NCI-H2029 treated with DMSO at 0.1 percent for 48 hours (cell line): Measurements from ENCODE around the gene TYK2.
"Not testable (repeated sequence)": the region's sequence is repeated elsewhere in the genome, so short reads cannot be mapped to it uniquely, and the experiment has no call there.

Experiments
- DNase-seq: peaks from one replicate; lab custom pipeline; 2025; lab: John Stamatoyannopoulos, UW

TYK2 gene

DNA sequence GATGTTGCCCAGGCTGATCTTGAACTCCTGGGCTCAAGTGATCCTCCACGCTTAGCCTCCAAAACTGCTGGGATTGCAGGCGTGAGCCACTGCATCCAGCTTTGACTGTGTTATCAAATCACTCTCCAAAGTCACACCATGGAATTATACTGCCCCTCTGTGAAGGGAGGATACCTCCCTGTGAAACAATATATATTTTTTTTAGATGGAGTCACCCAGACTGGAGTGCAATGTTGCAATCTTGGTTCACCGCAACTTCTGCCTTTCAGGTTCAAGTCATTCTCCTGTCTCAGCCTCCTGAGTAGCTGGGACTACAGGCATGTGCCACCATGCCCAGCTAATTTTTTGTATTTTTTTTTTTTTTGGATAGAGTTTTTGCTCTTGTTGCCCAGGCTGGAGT, 7.7 kb downstream of the TYK2 start:
- DNase-seq = no peak

DNA sequence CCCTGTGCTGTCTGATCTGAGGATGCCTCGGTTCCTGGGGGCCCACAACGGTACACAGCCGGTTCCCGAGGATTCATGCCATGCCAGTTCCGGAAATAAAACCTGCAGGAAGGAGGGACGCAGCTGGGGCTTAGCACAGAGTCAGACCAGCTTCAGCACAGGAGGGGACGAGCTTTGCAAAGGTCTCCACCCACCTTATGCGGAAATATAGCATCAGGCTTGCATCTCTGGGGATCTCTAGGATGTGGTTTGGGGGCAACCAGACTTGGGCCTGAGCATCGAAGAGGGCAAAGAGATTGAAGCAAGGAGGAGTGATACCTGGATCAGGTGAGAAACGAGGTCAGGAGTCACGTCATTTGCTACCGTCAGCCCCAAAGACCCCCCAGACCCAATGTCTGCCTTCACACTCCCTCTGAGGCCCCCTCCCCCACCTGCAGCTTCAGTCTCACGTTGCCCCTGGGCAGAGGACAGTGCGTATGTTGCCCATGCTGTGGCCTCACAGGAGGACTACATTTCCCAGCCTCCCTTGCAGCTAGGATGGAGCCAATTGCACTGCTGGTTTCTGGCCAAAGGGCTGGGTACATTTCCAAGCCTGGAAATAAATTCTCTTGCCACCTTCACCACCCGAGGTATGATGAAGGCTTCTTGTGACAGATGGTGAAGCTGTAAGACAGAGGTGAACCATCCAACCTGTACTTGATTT, 12.1 kb downstream of the TYK2 start:
- no peak for DNase-seq

DNA sequence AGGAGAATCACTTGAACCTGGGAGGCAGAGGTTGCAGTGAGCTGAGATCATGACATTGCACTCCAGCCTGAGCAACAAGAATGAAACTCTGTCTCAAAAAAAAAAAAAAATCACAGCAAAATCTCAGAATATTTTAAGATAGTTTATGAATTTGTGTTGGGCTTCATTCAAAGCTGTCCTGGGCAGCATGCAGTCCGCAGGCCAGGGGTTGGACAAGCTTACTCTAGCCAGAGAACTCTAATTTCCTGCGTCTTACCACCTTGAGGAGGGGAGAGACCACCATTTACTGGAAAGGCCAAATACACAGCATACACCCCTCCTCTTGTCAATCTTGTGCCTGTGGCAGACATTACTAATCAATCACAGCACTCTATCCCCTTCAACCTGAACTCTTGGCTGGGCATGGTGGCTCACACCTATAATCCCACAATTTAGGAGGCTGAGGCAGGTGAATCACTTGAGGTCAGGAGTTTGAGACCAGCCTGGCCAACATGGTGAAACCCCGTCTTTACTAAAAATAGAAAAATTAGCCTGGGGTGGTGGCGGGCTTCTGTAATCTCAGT, 13.3 kb downstream of the TYK2 start:
- DNase-seq = not testable (repeated sequence)

DNA sequence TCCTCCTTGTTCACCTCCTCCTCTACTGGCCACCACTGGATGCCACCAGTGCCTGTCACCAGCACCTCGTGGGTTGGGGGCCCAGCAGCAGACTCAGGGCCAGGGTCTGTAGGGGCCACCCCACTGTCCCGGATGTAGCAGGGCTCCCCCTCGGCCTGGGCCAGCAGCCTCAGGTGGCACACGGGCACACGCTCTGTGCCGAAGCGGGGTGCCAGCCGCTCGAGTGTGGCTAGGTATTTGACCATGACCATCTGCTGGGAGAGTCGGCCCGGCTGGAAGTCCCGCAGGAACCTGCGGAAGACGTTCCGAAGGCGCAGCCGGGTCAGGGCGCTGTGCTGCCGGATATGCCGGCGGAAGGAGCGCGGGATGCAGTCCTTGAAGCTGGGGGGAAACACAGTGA, 14.9 kb downstream of the TYK2 start:
- DNase-seq = no peak

DNA sequence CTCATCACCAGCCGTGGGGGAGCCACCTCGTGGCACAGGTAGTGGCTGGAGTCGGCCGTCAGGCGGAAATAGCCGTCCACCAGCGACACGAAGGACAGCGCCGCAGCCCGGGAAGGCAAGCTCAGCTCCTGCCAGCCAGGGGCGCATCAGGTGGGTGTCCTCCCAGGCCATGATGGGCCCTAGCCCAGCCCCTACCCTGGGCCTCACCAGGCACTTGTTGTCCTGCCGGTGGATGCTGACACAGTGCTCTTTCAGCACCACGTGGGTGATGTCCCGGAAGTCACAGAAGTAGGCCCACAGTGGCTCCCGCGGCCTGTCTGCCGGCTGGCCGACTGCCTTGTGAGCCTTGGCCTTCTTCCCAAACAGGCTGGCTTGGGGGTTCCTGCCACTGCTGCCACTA, 15.7 kb downstream of the TYK2 start:
- DNase-seq = no peak

DNA sequence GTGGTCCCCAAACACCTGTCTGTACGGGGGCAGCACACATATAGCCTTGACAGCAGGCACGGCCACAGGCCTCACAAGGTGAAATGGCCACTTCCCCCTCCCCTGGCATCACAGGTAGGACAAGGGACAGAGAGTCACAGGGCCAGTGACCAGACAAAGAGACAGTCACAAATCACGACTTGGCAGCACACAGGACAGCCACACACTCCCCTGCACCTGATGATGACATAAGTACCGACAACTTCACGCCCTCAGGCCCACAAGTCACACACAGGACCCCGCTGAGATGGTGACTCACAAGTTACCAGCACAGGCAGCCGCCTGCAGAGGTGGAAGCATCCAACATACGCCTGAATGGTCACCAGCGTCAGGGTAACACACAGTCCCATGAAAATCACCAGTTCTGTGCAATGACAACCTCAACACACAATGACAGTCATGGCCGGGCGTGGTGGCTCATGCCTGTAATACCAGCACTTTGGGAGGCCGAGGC, 16.5 kb downstream of the TYK2 start:
- DNase-seq = no peak

DNA sequence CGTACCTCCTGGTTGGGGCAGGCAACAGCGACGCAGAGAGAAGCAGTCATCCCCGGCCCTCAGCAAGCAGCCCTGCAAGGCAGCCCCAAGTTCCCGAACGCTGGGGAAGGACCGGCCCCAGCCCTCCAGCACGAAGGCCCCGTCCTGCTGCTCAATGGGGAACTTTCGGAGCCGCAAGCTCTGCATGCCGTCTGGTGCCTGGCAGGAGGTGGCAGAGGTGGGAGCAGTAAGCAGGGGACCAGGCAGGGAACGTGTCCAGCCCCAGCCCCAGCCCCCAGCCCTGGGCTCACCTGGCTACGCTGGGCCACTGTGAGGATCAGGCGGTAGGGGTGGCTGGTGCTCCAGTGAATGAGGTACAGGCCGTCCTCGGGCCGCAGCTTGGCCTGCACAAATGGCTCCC, 18.1 kb downstream of the TYK2 start:
- DNase-seq = no peak

DNA sequence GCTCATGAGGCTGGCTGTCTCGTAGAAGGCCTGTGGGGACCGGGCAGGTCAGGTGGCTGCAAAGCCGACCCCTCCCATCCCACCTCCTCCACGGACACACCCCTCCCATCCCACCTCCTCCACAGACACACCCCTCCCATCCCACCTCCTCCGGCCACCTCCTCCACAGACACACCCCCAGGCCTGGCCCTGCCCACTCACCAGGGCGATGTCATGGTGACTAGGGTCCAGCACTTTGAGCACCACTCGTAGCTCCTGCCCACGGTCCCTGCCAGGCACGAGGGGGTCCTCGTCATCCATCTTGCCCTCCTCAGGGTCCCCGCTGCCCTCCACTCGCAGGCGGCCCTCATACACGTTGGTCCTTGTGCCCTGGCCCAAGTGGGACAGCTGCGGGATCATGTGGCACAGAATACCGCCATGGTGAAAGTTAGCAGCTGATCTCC, 18.8 kb downstream of the TYK2 start:
- no peak for DNase-seq

DNA sequence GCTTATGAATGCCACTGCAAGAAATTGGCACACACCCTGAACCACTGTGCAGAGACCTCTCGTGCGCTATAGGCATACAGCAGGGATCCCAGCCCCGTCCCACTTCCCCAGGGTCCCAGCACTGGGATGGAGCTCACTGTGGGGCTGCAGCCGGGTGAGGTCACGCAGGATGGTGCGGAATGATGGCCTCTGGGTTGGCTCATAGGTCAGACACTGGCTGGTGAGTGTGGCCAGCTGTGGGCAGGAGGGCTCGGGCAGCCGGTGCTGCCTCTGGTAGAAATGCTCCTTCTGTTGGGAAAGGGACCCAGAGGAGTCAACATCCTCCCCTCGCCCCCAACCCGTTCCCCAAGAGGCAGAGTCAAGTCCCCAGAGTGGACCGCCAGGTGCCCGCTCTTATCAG, 23.9 kb downstream of the TYK2 start:
- no peak for DNase-seq

DNA sequence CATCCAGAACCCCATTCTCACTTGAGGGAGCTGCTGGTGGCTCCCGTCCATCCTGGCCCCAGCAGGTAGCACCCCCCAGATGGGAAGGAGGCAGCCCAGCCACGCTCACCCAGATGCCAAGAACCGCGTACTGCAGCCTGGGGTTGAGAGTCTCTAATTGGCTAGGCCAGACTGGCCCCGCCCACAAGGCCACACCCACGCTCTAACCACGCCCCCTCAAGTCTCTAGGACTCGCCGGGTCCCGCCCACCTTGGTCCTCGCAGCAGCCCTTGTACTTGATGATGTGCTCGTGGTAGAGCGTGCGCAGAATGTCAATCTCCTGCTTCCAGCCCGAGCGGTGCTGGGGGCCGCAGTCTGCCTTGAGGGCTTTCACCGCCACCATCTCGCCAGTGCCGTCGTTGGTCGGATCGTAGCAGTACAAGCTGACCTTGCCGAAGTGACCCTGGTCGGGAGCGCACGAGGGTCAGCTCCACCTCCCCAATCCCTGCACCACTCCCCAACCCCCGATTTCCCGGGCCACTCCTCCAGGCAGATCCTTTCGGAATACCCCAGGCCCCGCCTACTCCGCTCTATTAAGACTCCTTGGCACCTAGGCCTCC, 26.5 kb downstream of the TYK2 start:
- no peak for DNase-seq

DNA sequence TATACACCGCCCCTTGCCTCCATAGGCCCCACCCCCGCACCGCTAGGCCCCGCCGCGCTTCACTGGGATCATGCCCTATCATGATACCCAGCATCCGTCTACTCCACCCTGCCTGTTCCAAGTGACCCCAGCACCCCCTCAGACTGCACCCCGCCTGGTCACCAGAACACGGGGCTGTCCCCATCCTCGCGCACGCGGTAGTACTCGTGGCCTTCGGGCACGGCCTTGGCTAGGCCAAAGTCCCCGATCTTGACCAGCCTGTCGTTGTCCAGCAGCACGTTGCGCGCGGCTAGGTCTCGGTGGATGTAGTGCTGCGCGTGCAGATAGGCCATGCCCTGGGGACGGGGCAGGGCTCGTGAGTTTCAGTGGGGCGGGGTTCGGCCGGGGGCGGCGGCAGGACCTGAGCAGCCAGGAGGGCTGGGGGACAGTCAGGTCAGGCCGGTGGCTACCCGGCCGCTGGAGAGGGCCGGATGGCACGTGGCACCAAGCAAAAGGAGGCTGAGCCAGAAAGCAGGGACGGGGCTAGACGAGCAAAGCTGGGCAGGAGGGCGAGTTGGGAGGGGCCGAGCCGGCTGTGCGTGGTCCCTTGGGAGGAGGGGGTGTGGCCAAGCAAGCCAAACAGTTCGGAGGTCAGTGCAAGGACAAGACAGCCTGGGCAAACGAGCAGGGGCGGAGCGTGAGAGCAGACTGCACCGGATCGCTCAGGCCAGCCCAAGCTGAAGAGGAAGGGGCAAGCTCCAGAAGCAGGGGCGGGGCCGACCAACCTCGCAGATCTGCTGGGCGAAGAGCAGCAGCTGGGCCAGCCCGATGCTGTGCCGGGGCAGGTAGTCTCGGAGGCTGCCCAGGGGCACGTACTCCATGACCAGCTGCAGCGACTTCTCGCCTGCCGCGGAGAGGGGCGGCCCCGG, 27.4 kb downstream of the TYK2 start:
- no peak for DNase-seq

DNA sequence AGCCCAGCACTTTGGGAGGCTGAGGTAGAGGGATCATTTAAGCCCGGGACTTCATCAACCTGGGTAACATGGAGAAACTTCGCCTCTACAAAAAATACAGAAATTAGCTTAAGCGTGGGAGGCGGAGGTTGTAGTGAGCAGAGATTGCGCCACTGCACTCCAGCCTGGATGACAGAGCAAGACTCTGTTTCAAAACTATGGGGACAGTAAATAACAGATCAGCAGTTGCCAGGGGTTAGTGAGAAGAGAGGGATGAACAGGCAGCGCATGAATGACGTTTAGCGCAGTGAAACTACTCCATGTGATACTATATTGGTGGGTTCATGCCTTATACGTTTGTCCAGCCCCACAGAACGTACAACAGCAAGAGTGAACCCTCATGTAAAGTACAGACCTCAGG, 33.9 kb downstream of the TYK2 start:
- no peak for DNase-seq

DNA sequence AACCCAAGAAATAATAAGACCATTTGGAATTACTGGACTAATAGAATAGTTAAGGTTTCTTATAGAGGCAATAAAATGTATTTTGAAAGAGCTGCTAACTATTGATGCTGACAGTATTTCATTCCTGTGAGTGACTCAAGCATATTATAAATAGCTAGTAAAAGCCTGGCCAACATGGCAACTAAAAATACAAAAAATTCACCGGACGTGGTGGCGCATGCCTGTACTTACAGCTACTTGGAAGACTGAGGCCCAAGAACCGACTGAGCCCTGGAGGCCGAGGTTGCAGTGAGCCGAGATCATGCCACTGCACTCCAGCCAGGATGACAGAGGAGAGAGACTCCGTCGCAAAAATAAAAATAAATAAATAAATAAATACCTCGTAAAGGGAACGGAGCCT, 35.6 kb downstream of the TYK2 start:
- no peak for DNase-seq

DNA sequence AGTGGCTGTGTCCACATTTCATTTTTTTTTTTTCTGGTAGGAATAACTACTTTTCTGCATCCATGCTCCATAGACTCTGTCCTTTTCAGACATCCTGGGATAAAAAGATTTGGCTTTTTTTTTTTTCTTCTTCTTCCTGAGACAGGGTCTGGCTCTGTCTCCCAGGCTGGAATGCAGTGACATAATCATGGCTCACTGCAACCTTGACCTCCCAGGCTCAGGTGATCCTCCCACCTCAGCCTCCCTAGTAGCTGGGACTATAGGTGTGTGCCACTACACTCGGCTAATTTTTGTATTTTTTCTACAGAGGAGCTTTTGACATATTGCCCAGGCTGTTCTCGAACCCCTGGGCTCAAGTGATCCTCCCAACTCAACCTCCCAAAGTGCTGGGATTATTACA, 36.9 kb downstream of the TYK2 start:
- no peak for DNase-seq

DNA sequence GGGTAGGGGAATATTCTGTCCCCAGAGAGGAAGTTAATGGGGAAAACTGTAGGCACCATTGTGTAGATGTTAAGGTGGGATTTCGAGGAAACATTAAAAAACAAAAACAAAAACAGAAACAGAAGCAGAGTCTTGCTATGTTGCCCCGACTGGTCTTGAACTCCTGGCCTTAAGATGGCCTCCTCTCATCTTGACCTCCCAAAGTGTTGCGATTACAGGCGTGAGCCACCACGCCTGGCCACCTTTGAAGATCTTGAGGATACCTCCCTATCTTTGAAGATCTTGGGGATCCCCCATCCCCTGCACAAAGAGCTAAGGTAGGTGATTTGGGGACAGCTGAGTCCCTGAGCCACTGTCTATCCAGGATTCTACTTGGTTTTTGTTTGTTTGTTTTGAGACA, 40.4 kb downstream of the TYK2 start:
- DNase-seq = no peak

DNA sequence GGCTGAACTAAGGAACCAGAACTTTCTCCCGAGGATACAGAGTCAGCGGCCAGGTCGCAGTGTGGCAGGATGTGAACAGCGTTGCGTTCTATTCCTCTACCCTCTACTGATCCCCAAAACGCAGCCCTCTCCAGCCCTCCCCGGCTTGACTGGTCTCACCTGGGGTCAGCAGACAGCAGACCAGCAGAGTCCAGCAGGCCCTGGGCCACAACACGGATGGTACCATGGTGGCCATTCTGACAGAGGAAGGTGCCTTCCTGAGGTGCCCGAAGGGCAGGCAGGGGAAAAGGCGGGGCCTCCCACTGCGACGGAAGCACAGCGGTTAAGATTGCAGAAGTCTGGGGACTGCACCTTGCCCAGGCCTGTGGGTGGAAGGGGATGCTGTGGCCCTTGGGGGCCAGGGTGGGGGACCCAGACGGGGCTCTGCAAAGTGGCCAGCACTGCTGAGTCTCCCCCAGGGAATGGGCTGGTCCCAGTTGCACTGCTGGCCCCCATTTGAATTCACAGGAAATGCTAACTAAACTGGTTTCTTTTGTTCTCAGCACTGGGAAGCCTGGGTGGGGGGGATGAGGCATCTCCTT, 40.9 kb downstream of the TYK2 start, which contains the start of gene ICAM3:
ICAM3 (minus strand) TSS at position 245 of the 581 bp plus-strand sequence; CDS start at position 235, 10 bp downstream.
- DNase-seq = no peak

DNA sequence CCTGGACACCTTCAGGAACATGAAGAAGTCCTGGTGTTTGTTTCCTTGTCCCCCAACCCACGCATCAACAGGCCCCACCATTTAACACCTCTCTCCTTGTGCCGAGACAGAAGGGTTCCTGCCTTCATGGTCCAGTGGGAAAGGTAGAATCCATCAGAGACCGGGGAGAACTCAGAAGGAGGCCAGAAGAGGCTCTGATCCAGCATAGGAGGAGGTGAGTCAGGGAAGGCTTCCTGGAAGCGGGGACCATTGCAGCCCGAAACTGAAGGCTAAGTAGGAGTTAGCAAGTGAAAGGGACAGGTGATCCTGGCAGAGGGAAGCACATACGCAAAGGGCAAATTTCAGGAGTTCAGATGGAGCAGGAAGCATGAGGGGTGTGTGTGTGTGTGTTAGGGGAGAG, 41.4 kb downstream of the TYK2 start:
- no peak for DNase-seq

DNA sequence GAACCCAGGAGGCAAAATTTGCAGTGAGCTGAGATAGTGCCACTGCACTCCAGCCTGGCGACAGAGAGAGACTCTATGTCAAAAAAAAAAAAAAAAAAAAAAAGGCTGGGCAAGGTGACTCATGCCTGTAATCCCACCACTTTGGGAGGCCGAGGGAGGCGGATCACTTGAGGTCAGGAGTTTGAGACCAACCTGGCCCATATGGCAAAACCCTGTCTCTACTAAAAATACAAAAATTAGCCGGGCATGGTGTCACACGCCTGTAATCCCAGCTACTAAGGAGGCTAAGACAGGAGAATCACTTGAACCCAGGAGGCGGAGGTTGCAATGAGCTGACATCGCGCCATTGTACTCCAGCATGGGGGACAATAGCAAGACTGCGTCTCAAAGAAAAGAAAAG, 43.6 kb downstream of the TYK2 start:
- not testable (repeated sequence) for DNase-seq

DNA sequence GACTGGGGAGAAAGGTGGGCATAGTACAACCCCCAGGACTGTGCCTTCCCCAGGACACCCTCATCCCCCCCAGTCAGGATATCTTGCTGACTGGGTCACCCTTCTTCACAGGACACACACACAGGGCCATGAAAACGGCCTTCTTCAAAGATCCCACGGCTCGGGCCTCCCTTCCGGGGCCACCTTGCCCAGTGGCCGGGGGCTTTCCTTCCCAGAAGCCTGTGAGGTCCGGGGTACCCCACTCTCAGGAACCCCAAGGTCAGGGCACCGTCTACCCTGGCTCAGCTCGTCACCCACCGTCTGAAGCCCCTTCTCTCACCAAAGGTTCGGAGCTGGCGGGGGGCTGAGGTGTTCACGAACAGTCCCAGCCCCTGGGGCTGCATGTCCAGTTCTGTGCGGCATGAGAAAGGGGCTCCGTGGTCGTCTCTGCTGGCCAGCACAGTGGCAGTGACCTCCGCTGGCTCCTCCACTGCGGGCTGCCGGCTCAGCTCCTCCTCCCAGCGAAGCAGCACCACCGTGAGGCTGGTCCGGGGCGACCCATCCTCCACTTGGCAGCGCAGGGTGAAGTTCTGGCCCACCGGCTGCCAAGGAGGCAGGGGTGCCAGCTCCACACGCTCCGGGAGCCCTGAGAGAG, 44.9 kb downstream of the TYK2 start:
- no peak for DNase-seq

DNA sequence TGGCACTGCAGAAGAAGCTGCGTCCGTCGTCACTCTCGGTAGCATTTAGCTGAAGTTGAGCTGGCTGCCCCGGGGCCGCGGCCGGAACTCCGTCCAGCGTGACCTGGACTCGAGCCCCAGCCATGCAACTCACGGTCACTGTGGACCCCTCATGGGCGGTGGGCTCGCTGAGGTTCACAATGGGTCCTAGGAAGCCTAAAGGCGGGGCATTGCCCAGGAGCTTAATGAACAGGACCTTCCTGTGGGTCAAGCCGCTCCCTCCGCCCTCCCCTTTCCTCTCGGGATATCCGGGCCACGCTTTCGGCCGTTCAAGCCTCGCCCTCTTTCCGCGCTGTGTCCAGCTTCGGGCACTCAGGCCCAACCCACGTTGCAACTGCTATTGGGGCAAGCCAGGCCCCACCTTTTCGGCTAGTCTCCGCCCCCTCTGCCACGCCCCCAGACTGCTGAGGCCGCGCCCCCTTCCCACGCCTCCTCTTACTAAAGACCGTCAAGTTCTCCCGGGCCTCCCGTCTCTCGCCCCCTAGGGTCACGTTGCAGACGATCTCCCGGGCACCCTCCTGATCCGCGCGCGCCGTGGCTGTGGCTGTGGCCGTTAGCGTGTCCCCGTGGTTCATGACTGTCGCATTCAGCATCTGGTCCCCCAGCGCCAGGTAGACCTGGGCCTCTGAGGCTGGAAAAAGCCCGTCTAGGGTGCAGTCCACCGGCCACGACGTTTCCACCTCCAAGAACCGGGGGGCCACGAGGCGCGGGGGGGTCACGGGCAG, 45.6 kb downstream of the TYK2 start:
- DNase-seq = peak; percentile 37
